H1 (cell line): ENCODE measurements around the gene COL20A1. TPM values are rescaled to one million over a fixed set of nuclear protein-coding genes. Genes with fewer than 3 reads are reported as not detected.

Experiments used
- ATF2 ChIP-seq: IDR thresholded peaks from 2 replicates; pipeline ENCODE4 v1.6.1; 2012; ENCODE audit warnings: low read length, inconsistent platforms
- E2F6 ChIP-seq: IDR thresholded peaks from 2 replicates; pipeline ENCODE4 v1.6.1; 2012; ENCODE audit warnings: inconsistent platforms
- MAX ChIP-seq: IDR thresholded peaks from 2 replicates; pipeline ENCODE4 v1.6.1; 2012; ENCODE audit warnings: inconsistent platforms
- polyA plus RNA-seq, 7 experiments: library from polyadenylated mRNA; depleted of rRNA in 3 of 7; stranded (reverse) in 5 of 7; unstranded in 2 of 7; fragments of >200 nt in 5 of 7; fragments of 200-250 nt in 2 of 7; gene quantifications; 1 replicate in 5 of 7; 2 replicates in 1 of 7; 4 replicates in 1 of 7; pipeline versions ENCODE4 v1.2.1 to v1.2.3, GENCODE V29; 2011 to 2013; ENCODE audit warnings: missing spikeins in 2 of 7, mixed read lengths in 2 of 7
- total RNA-seq: library from RNA; stranded (reverse); fragmentation: NEBNext Ultra II Directional; extraction: Animal tissue kit (Norgen Biotek cat#: 25700); gene quantifications from 2 replicates; pipeline ENCODE4 v1.2.1, GENCODE V29; 2021

COL20A1 gene
- total and polyA plus RNA-seq, 2 of the 8 experiments (the other 6 are each of a cell fraction or from before 2014, with no cell fraction given) = 0.19 to 0.21 TPM

- TF ChIP-seq E2F6 (no peak), ATF2 (0 out of 2 replicates have a peak, but pooled peaks have one; percentile 25), MAX (peak; percentile 78)
Observed at GRCh38 chr20:63290677-63291472, 2.1 kb upstream of the COL20A1 start (continued).
